SK-N-MC (cell line): ENCODE data around the gene SNAP47.

Experiments used
- EZH2 ChIP-seq: fragments of 200-600 bp; sonication (generic); IDR thresholded peaks from one replicate; pipeline ENCODE4 v1.6.1; 2017; ENCODE audit warnings: antibody characterized with exemption
- FOXP2 ChIP-seq: optimal IDR thresholded peaks from 2 replicates; pipeline ENCODE3; 2011; ENCODE audit warnings: mild to moderate bottlenecking, moderate library complexity; ENCODE audit not compliant: insufficient read depth; ENCODE audit errors: extremely low read length, control extremely low read depth
- POLR2AphosphoS5 ChIP-seq: IDR thresholded peaks from 2 replicates; pipeline ENCODE4 v1.6.1; 2012; ENCODE audit warnings: mild to moderate bottlenecking, low read depth, low read length, borderline replicate concordance

DNA sequence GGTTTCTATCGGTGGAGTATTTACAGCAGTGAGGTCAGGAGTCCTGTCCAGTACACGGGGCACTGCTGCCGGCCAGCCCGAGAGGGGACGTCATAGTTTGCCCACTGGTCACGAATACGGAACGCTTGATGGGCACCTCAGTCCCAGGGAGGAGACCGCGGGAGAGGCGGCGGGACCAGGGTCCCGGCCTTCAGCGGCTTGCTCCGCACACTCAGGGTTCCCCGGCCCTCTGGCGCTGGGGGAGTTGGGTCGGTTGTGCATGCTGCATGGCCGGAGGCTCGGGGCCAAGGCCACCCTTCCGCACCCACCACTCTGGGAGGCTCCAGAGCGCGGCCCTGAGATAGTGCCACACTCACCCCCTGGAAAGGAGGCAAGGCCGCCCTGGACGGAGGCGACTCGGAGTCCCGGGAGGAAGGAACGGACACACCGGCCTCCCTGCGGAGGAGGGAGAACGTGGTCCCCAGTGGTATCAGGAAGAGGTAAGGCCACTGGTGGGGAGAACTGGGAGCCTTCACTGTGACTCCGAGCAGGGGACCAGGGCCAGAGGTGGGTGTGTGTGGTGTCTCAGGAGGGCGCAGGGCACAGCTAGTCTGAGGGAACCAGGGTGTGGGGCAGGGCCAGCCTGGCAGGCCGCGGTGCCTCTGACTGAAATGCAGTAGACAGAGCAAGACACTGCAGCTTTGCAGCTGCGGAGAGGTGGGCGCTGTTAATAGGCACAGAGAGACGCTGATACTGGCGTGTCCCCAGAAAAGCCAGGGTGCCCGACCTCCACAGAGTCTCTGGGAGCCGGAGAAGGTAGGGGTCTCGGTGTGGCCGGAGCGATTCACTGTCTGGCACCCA lies 51.7 kb downstream of the SNAP47 start:
- TF ChIP-seq EZH2 (no peak), POLR2AphosphoS5 (no peak), FOXP2 (no peak)
